ENCODE measurements around the gene KLHL2.
A peak's percentile ranks its signal among the peaks of the same experiment; 100 is the strongest.

KLHL2 gene

GRCh38 chr4:165199722-165200121 lies 7.6 kb upstream of the KLHL2 start:
- in situ Hi-C loops (cut with MboI; ENCODE audit: low sequenced_read_pairs, unreplicated experiment): no loop called here
- DNase-seq (ENCODE audit: low spot score): no peak
- TF ChIP-seq CTCF (IDR thresholded peaks at IDR 0.05; ENCODE audit: borderline replicate concordance, control extremely low read depth, extremely low read depth, insufficient read depth, missing control alignments): no peak

- TF ChIP-seq CTCF (IDR thresholded peaks at IDR 0.05; ENCODE audit: borderline replicate concordance, control extremely low read depth, extremely low read depth, insufficient read depth, missing control alignments): no peak
- no peak for DNase-seq (ENCODE audit: low spot score)
- in situ Hi-C loops (cut with MboI; ENCODE audit: low sequenced_read_pairs, unreplicated experiment): no loop called here
Observed at GRCh38 chr4:165201806-165202205, 5.6 kb upstream of the KLHL2 start.

- in situ Hi-C loops (cut with MboI; ENCODE audit: low sequenced_read_pairs, unreplicated experiment): no loop called here
- TF ChIP-seq CTCF (IDR thresholded peaks at IDR 0.05; ENCODE audit: borderline replicate concordance, control extremely low read depth, extremely low read depth, insufficient read depth, missing control alignments): no peak
- peak; percentile 20 for DNase-seq (ENCODE audit: low spot score)
Observed at GRCh38 chr4:165203541-165204461, 3.6 kb upstream of the KLHL2 start.

DNA sequence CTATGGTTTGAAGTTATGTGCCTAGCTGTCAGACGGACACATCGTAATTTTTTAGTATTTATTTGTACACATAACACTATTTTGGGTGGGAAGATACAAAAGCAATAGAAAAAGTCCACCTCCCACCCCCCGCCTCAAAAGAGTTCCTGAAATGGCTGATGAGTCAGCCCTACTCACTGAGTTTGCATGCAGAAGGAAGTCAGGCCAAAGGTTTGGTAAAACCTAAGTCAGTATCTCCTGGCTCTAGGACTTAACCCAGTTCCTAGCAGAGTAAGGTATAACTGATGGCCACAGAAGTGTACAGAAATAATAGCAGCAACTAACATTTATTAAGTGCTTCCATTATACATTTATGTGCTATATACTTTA lies 2.9 kb upstream of the KLHL2 start:
- DNase-seq (ENCODE audit: low spot score): peak; percentile 28
- in situ Hi-C loops (cut with MboI; ENCODE audit: low sequenced_read_pairs, unreplicated experiment): no loop called here
- TF ChIP-seq CTCF (IDR thresholded peaks at IDR 0.05; ENCODE audit: borderline replicate concordance, control extremely low read depth, extremely low read depth, insufficient read depth, missing control alignments): no peak

DNA sequence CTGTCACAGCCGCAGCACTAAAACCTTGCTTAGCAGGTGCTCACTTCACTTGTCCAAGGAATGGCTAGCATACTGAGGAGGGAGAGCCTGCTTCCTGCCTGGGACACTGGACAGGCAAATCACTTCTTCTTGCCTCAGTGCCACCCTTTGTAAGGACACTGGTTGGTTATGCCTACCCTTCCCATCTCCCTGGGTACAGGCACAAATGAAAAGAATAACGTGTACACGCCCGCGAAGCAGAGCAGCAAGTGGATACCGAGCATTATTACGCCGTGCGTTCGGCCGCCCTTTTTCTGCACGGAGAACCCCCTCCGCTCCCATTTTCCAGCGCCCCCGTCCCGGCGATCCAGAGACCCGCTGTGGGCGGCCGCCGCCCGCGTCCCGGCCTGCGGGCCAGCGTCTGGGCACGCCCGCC lies 338 bp upstream of the KLHL2 start:
- in situ Hi-C loops (cut with MboI; ENCODE audit: low sequenced_read_pairs, unreplicated experiment): no loop called here
- no peak for TF ChIP-seq CTCF (IDR thresholded peaks at IDR 0.05; ENCODE audit: borderline replicate concordance, control extremely low read depth, extremely low read depth, insufficient read depth, missing control alignments)
- DNase-seq (ENCODE audit: low spot score): peak; percentile 45

GRCh38 chr4:165208221-165208652 lies 876 bp downstream of the KLHL2 start:
- in situ Hi-C loops (cut with MboI; ENCODE audit: low sequenced_read_pairs, unreplicated experiment): no loop called here
- peak; percentile 32 for DNase-seq (ENCODE audit: low spot score)
- TF ChIP-seq CTCF (IDR thresholded peaks at IDR 0.05; ENCODE audit: borderline replicate concordance, control extremely low read depth, extremely low read depth, insufficient read depth, missing control alignments): no peak

Measured in GM13976 (cell line).